IMR-90 (cell line): ENCODE results near the gene DISP2. TPM values are rescaled to one million over a fixed set of nuclear protein-coding genes. Genes with fewer than 3 reads are reported as not detected.

Experiments
- ATAC-seq: fragments of 200-7000 bp; cut with Tn5 transposase; 2 replicates; pipeline ENCODE4 v1.9.1; 2020; ENCODE audit warnings: low read depth, mild to moderate bottlenecking, moderate library complexity
- BruUV-seq: library from RNA; stranded (reverse); fragments of 400-500 nt; replicated peaks from 2 replicates; lab custom pipeline; 2021; lab: Mats Ljungman, UMichigan
- CTCF ChIA-PET: fragments of 300-600 bp; formaldehyde crosslinking; extraction: SDS; loops from one replicate; lab custom pipeline; 2021; ENCODE audit warnings: antibody characterized with exemption; lab: Yijun Ruan, JAX
- POLR2A ChIA-PET: fragments of 300-600 bp; sonication (Branson Sonifier 250); formaldehyde crosslinking; loops from one replicate; lab custom pipeline; 2022; ENCODE audit warnings: antibody characterized with exemption; ENCODE audit not compliant: unreplicated experiment; lab: Charles Lee
- DNase-seq: peaks from one replicate; pipeline ENCODE4 v3.0.0; 2013
- H2AFZ ChIP-seq: replicated peaks from 2 replicates; pipeline ENCODE3; 2013; ENCODE audit warnings: low read length, mild to moderate bottlenecking; ENCODE audit not compliant: poor library complexity
- H2AK5ac ChIP-seq: 2 replicates; pipeline ENCODE4 v1.6.1; 2013; ENCODE audit warnings: low read depth, low read length, inconsistent platforms
- H2AK9ac ChIP-seq: replicated peaks from 2 replicates; pipeline ENCODE3; 2013; ENCODE audit warnings: mild to moderate bottlenecking, low read depth, low read length, moderate library complexity; ENCODE audit not compliant: poor library complexity
- H2BK120ac ChIP-seq: 2 replicates; pipeline ENCODE4 v1.6.1; 2013; ENCODE audit warnings: low read depth, low read length, inconsistent platforms
- H2BK15ac ChIP-seq: 3 replicates; pipeline ENCODE4 v1.6.1; 2013; ENCODE audit warnings: low read depth, low read length, inconsistent platforms
- H2BK20ac ChIP-seq: 2 replicates; pipeline ENCODE4 v1.6.1; 2013; ENCODE audit warnings: low read depth, mild to moderate bottlenecking, inconsistent platforms, low read length, moderate library complexity
- H2BK5ac ChIP-seq: 2 replicates; pipeline ENCODE4 v1.6.1; 2013; ENCODE audit warnings: mild to moderate bottlenecking, low read depth, low read length, inconsistent platforms; ENCODE audit not compliant: poor library complexity, severe bottlenecking
- H3K14ac ChIP-seq: replicated peaks from 2 replicates; pipeline ENCODE4 v1.6.1; 2013; ENCODE audit warnings: low read depth, low read length, inconsistent platforms
- H3K18ac ChIP-seq: 2 replicates; pipeline ENCODE4 v1.6.1; 2013; ENCODE audit warnings: low read depth, low read length, control low read depth
- H3K23ac ChIP-seq: 2 replicates; pipeline ENCODE4 v1.6.1; 2013; ENCODE audit warnings: low read depth, low read length, inconsistent platforms
- H3K27ac ChIP-seq: 2 replicates; pipeline ENCODE4 v1.5.1; 2013; ENCODE audit warnings: mild to moderate bottlenecking, control low read depth, low read length; ENCODE audit not compliant: insufficient read depth
- H3K27me3 ChIP-seq: 2 replicates; pipeline ENCODE4 v1.6.1; 2013; ENCODE audit warnings: low read length; ENCODE audit not compliant: control insufficient read depth, insufficient read depth
- H3K36me3 ChIP-seq: 2 replicates; pipeline ENCODE4 v1.6.1; 2013; ENCODE audit warnings: low read length, mixed read lengths; ENCODE audit not compliant: control insufficient read depth, insufficient read depth
- H3K4ac ChIP-seq: 2 replicates; pipeline ENCODE4 v1.6.1; 2013; ENCODE audit warnings: low read depth, low read length, inconsistent platforms
- H3K4me1 ChIP-seq: 2 replicates; pipeline ENCODE4 v1.6.1; 2013; ENCODE audit warnings: low read length, mixed read lengths; ENCODE audit not compliant: control insufficient read depth, insufficient read depth
- H3K4me2 ChIP-seq: 2 replicates; pipeline ENCODE4 v1.6.1; 2013; ENCODE audit warnings: low read depth, mild to moderate bottlenecking, control low read depth, low read length, moderate library complexity
- H3K4me3 ChIP-seq: 2 replicates; pipeline ENCODE4 v1.5.1; 2013; ENCODE audit warnings: low read depth, mild to moderate bottlenecking, control low read depth, low read length, moderate library complexity; ENCODE audit not compliant: insufficient read depth
- H3K56ac ChIP-seq: 2 replicates; pipeline ENCODE4 v1.6.1; 2013; ENCODE audit warnings: low read length, inconsistent platforms; ENCODE audit not compliant: insufficient read depth; ENCODE audit errors: extremely low read depth
- H3K79me1 ChIP-seq, 2 experiments: 2 replicates each; pipeline ENCODE4 v1.6.1; 2013; ENCODE audit warnings: low read length in 2 of 2, inconsistent platforms in 1 of 2, low read depth in 1 of 2
- H3K9ac ChIP-seq: 2 replicates; pipeline ENCODE4 v1.6.1; 2013; ENCODE audit warnings: low read depth, low read length, control low read depth
- H3K9me1 ChIP-seq: 2 replicates; pipeline ENCODE4 v1.6.1; 2013; ENCODE audit warnings: low read length, inconsistent platforms; ENCODE audit not compliant: insufficient read depth
- H3K9me3 ChIP-seq: 2 replicates; pipeline ENCODE4 v1.6.1; 2013; ENCODE audit warnings: low read length; ENCODE audit not compliant: control insufficient read depth, insufficient read depth
- H4K20me1 ChIP-seq: 2 replicates; pipeline ENCODE4 v1.6.1; 2013; ENCODE audit warnings: low read length, inconsistent platforms; ENCODE audit not compliant: insufficient read depth
- H4K5ac ChIP-seq: 2 replicates; pipeline ENCODE4 v1.6.1; 2013; ENCODE audit warnings: mild to moderate bottlenecking, low read depth, low read length, control low read depth
- H4K8ac ChIP-seq, 2 experiments: 2 replicates each; pipeline ENCODE4 v1.6.1; 2013; ENCODE audit warnings: low read depth in 2 of 2, low read length in 2 of 2, control low read depth in 1 of 2, inconsistent platforms in 1 of 2
- H4K91ac ChIP-seq: 2 replicates; pipeline ENCODE4 v1.6.1; 2013; ENCODE audit warnings: low read depth, low read length, inconsistent platforms; ENCODE audit not compliant: insufficient read depth
- BHLHE40 ChIP-seq: fragments of 150-350 bp; IDR thresholded peaks from 2 replicates; pipeline ENCODE4 v1.6.1; 2016; ENCODE audit warnings: mild to moderate bottlenecking, low read depth, low read length
- CEBPB ChIP-seq: IDR thresholded peaks from 2 replicates; pipeline ENCODE4 v1.6.1; 2012; ENCODE audit warnings: low read depth, low read length, improper control_type of control experiment
- CHD1 ChIP-seq: IDR thresholded peaks from 2 replicates; pipeline ENCODE4 v1.6.1; 2012; ENCODE audit warnings: low read depth, low read length, improper control_type of control experiment
- CTCF ChIP-seq: conservative IDR thresholded peaks from 2 replicates; pipeline ENCODE4 v1.5.1; 2012; ENCODE audit warnings: mild to moderate bottlenecking, low read depth, low read length, improper control_type of control experiment
- FOS ChIP-seq: fragments of 150-350 bp; IDR thresholded peaks from 2 replicates; pipeline ENCODE4 v1.6.1; 2016; ENCODE audit warnings: low read depth, low read length
- MAFK ChIP-seq: IDR thresholded peaks from 2 replicates; pipeline ENCODE4 v1.6.1; 2012; ENCODE audit warnings: low read depth, low read length, improper control_type of control experiment
- MAZ ChIP-seq: IDR thresholded peaks from 2 replicates; pipeline ENCODE4 v1.6.1; 2012; ENCODE audit warnings: low read depth, mild to moderate bottlenecking, low read length, improper control_type of control experiment, moderate library complexity, borderline replicate concordance
- MXI1 ChIP-seq: IDR thresholded peaks from 2 replicates; pipeline ENCODE4 v1.6.1; 2012; ENCODE audit warnings: low read depth, mild to moderate bottlenecking, low read length, moderate library complexity, borderline replicate concordance
- NFE2L2 ChIP-seq: fragments of 150-350 bp; IDR thresholded peaks from 2 replicates; pipeline ENCODE4 v1.6.1; 2016; ENCODE audit warnings: low read depth, mild to moderate bottlenecking, low read length
- POLR2A ChIP-seq: IDR thresholded peaks from 2 replicates; pipeline ENCODE4 v1.6.1; 2012; ENCODE audit warnings: mild to moderate bottlenecking, low read depth, low read length
- RAD21 ChIP-seq: IDR thresholded peaks from 2 replicates; pipeline ENCODE4 v1.6.1; 2012; ENCODE audit warnings: low read length, improper control_type of control experiment
- RCOR1 ChIP-seq: IDR thresholded peaks from 2 replicates; pipeline ENCODE4 v1.6.1; 2012; ENCODE audit warnings: mild to moderate bottlenecking, low read length, improper control_type of control experiment; ENCODE audit not compliant: insufficient replicate concordance
- RFX5 ChIP-seq: IDR thresholded peaks from 2 replicates; pipeline ENCODE4 v1.8.0; 2012; ENCODE audit warnings: low read depth, mild to moderate bottlenecking, low read length, moderate library complexity
- SMC3 ChIP-seq: fragments of 150-350 bp; IDR thresholded peaks from 2 replicates; pipeline ENCODE4 v1.6.1; 2016; ENCODE audit warnings: low read depth, mild to moderate bottlenecking, antibody characterized with exemption, low read length, moderate library complexity
- USF2 ChIP-seq: fragments of 150-350 bp; IDR thresholded peaks from 2 replicates; pipeline ENCODE4 v1.6.1; 2017; ENCODE audit warnings: mild to moderate bottlenecking, antibody characterized with exemption, low read length, low read depth
- WGBS, 2 experiments: methylation state at CpG; one replicate each; pipeline versions ENCODE4 v1.1.5 to v1.1.7; 2013; ENCODE audit warnings: missing lambda C conversion rate in 2 of 2; ENCODE audit not compliant: insufficient read length in 1 of 2; ENCODE audit errors: extremely low coverage in 2 of 2; 5-methylcytosine and 5-hydroxymethylcytosine counted together
- dilution Hi-C: fragments of 300-500 bp; cut with HindIII; formaldehyde crosslinking; loops from one replicate; pipeline ENCODE4 v1.14.3; 2018; ENCODE audit warnings: low sequenced_read_pairs; ENCODE audit not compliant: unreplicated experiment
- in situ Hi-C: fragments of 300-500 bp; cut with MboI; formaldehyde crosslinking; loops from 3 replicates; pipeline ENCODE4 v1.14.3; 2019; ENCODE audit warnings: low sequenced_read_pairs, inconsistent platforms, mixed read lengths
- intact Hi-C: fragments of 100-400 bp; cut with micrococcal nuclease; formaldehyde crosslinking; loops from 2 replicates; pipeline ENCODE4 v1.10.0; 2022
- polyA plus RNA-seq, 3 experiments: library from polyadenylated mRNA; depleted of rRNA; stranded (reverse); fragments of >200 nt; gene quantifications; 2 replicates each; pipeline ENCODE4 v1.2.3, GENCODE V29; 2012; ENCODE audit warnings: low replicate concordance in 1 of 3
- total RNA-seq: library from RNA; depleted of rRNA; stranded (reverse); fragments of >200 nt; gene quantifications from 2 replicates; pipeline ENCODE4 v1.2.3, GENCODE V29; 2012

DISP2 gene
- total and polyA plus RNA-seq, 2 of the 4 experiments (the other 2 are of a cell fraction), result 0.34 to 0.36 TPM

- Histone ChIP-seq H2BK5ac (peak overlapping the region; percentile 1), H2AK5ac (0 out of 2 replicates have a peak overlapping the region, but pooled peaks have one; percentile 58), H3K36me3 (no peaks in the 10 kb centered on the region), H4K5ac (no peak overlapping the region), H2AK9ac (peak overlapping the region; percentile 5), H2AFZ (peak overlapping the region; percentile 73), H2BK15ac (0 out of 3 replicates have a peak overlapping the region, but pooled peaks have one; percentile 71), H3K9me3 (no peaks in the 10 kb centered on the region), H3K4me1 (peaks cover 20% of the 10 kb centered on the region), H3K23ac (0 out of 2 replicates have a peak overlapping the region, but pooled peaks have one; percentile 41), H3K14ac (peak overlapping the region; percentile 61; the same call in 1 of the 2 replicates), H3K9ac (no peak overlapping the region), H3K4me2 (peak overlapping the region; percentile 58), H3K79me1 (peaks cover 26 to 31% of the 10 kb centered on the region in 2 experiments), H2BK120ac (no peak overlapping the region), H2BK20ac (no peak overlapping the region), H3K27ac (no peak overlapping the region), H4K8ac (peak overlapping the region in 1 of 2 experiments; percentile 74; a peak in 1 of 4 replicates), H3K56ac (no peak overlapping the region), H3K4me3 (peak overlapping the region; percentile 89), H3K9me1 (peaks cover 6% of the 10 kb centered on the region), H3K4ac (peak overlapping the region; percentile 43; the same call in 1 of the 2 replicates), H4K91ac (no peak overlapping the region), H3K18ac (no peak overlapping the region), H3K27me3 (peaks cover 4% of the 10 kb centered on the region), H4K20me1 (0 out of 2 replicates have a peak, but pooled peaks cover 12% of the 10 kb centered on the region)
- 10% methylated on average over 4 of the region's 26 CpGs; no CpG with 5 or more reads in 1 of the 2 experiments for WGBS, 2 experiments
- ChIA-PET POLR2A (interaction anchor here (0.6 to 0.7 kb wide), 2 partner anchors 15 to 83 kb away, joined by 3 read pairs; no protein-coding TSS in a partner anchor), CTCF (interaction anchor here (0.7 to 3.6 kb wide), 8 partner anchors 8 to 43 kb away, joined by 3 to 18 read pairs (median 4); no protein-coding TSS in a partner anchor)
- dilution Hi-C loops (no loop called here), intact Hi-C loops (loop anchor here (1.0 to 5.0 kb wide), 2 partner anchors 85 to 100 kb away; partner anchors contain the start of gene IVD), in situ Hi-C loops (loop anchor here (5.0 kb wide), 1 partner anchor 100 kb away; no protein-coding TSS in a partner anchor)
- BruUV-seq, result no TSS peak
- DNase-seq, result no peak
- ATAC-seq, result no peak
- TF ChIP-seq MXI1 (no peak), RCOR1 (no peak), CHD1 (no peak), MAFK (no peak), SMC3 (no peak), USF2 (no peak), MAZ (no peak), RFX5 (no peak), BHLHE40 (no peak), POLR2A (no peak), NFE2L2 (no peak), RAD21 (no peak), CTCF (no peak), CEBPB (no peak), FOS (no peak)
These were observed 35.3 kb upstream of the DISP2 start for GRCh38 chr15:40322531-40323238.
